Activated CD4-positive, alpha-beta T cell treated with anti-CD3 and anti-CD28 coated beads for 24 hours (primary cell): ENCODE measurements around the gene CFHR2.
"Not testable (repeated sequence)": the region's sequence is repeated elsewhere in the genome, so short reads cannot be mapped to it uniquely, and the experiment has no call there.

Experiments used
- DNase-seq, 2 donors: peaks; one replicate each; pipeline ENCODE4 v3.0.0-alpha.2; 2020; ENCODE audit warnings: low read depth in 2 of 2

CFHR2 gene

GRCh38 chr1:196943568-196943967 is at the start of gene CFHR2:
CFHR2 (plus strand) TSS chr1:196943738; CDS start chr1:196943881, 143 bp downstream.
- not testable (repeated sequence) for DNase-seq

GRCh38 chr1:196896355-196896754 is 47.2 kb upstream of the CFHR2 start:
- no peak for DNase-seq

GRCh38 chr1:196897158-196897828 is 46.2 kb upstream of the CFHR2 start:
- DNase-seq: no peak

GRCh38 chr1:196902344-196902743 is 41.2 kb upstream of the CFHR2 start:
- DNase-seq: no peak

GRCh38 chr1:196910215-196910614 is 33.3 kb upstream of the CFHR2 start:
- no peak for DNase-seq

GRCh38 chr1:196912283-196912682 is 31.3 kb upstream of the CFHR2 start:
- not testable (repeated sequence) for DNase-seq

- not testable (repeated sequence) for DNase-seq
Observed at GRCh38 chr1:196926839-196927238, 16.7 kb upstream of the CFHR2 start.

- DNase-seq: not testable (repeated sequence)
Observed at GRCh38 chr1:196932853-196933252, 10.7 kb upstream of the CFHR2 start.

GRCh38 chr1:196933531-196934189 is 9.9 kb upstream of the CFHR2 start:
- no peak for DNase-seq

GRCh38 chr1:196941474-196941873 is 2.1 kb upstream of the CFHR2 start:
- not testable (repeated sequence) for DNase-seq

GRCh38 chr1:196951711-196952394 is 8.3 kb downstream of the CFHR2 start:
- DNase-seq: no peak

GRCh38 chr1:196954778-196955177 is 11.2 kb downstream of the CFHR2 start:
- no peak for DNase-seq

GRCh38 chr1:196955926-196956325 is 12.4 kb downstream of the CFHR2 start:
- no peak for DNase-seq

- DNase-seq: no peak
Observed at GRCh38 chr1:196960854-196961253, 17.3 kb downstream of the CFHR2 start.

GRCh38 chr1:196970182-196970581 is 26.6 kb downstream of the CFHR2 start:
- no peak for DNase-seq

GRCh38 chr1:196976278-196976677 is 32.7 kb downstream of the CFHR2 start:
- DNase-seq: no peak

GRCh38 chr1:196977278-196977677 is 33.7 kb downstream of the CFHR2 start, which contains the start of gene CFHR5:
CFHR5 (plus strand) TSS chr1:196977556; CDS start chr1:196977665, 109 bp downstream.
- DNase-seq: no peak

GRCh38 chr1:196980859-196981258 is 37.3 kb downstream of the CFHR2 start:
- no peak for DNase-seq

- not testable (repeated sequence) for DNase-seq
Observed at GRCh38 chr1:196982247-196982646, 38.7 kb downstream of the CFHR2 start.

GRCh38 chr1:196991919-196992651 is 48.5 kb downstream of the CFHR2 start:
- not testable (repeated sequence) for DNase-seq

GRCh38 chr1:196993916-196994315 is 50.4 kb downstream of the CFHR2 start:
- DNase-seq: no peak

- DNase-seq: no peak
Observed at GRCh38 chr1:196997423-196997822, 53.9 kb downstream of the CFHR2 start.
